ENCODE data around the gene DNAI2. TPM values are rescaled to one million over a fixed set of nuclear protein-coding genes. Genes with fewer than 3 reads are reported as not detected.

DNAI2 gene
- total RNA-seq, 1 donor from 2014 or later: 6.2 TPM

- peaks cover 55% of the 10 kb centered on the region for H3K27me3 ChIP-seq (ENCODE audit: low read depth)
- peaks cover 6% of the 10 kb centered on the region for H3K4me1 ChIP-seq
- intact Hi-C loops (cut with DNase I): no loop called here
- H3K9me3 ChIP-seq: no peaks in the 10 kb centered on the region
- DNase-seq: no peak
- H3K27ac ChIP-seq: no peak overlapping the region
- no peak for ATAC-seq
- H3K4me3 ChIP-seq: no peak overlapping the region
- no peak for TF ChIP-seq CTCF (IDR thresholded peaks at IDR 0.05)
- no peaks in the 10 kb centered on the region for H3K36me3 ChIP-seq
Observed at GRCh38 chr17:74362069-74362405, 88.0 kb downstream of the DNAI2 start.

GRCh38 chr17:74362810-74363498 is 88.9 kb downstream of the DNAI2 start:
- no peak for DNase-seq
- H3K4me3 ChIP-seq: no peak overlapping the region
- no peak for ATAC-seq
- intact Hi-C loops (cut with DNase I): no loop called here
- no peak for TF ChIP-seq CTCF (IDR thresholded peaks at IDR 0.05)
- peaks cover 55% of the 10 kb centered on the region for H3K27me3 ChIP-seq (ENCODE audit: low read depth)
- H3K36me3 ChIP-seq: no peaks in the 10 kb centered on the region
- no peak overlapping the region for H3K27ac ChIP-seq
- H3K4me1 ChIP-seq: peaks cover under 1% of the 10 kb centered on the region
- no peaks in the 10 kb centered on the region for H3K9me3 ChIP-seq

Other genes starting within 250 kb of the DNAI2 start
- 701 TPM for gene RPL38, start 70.6 kb upstream of the DNAI2 start, total RNA-seq
- 7.7 TPM for gene TTYH2, start 60.7 kb upstream of the DNAI2 start, total RNA-seq
- gene KIF19, start 52.0 kb downstream of the DNAI2 start, total RNA-seq: 3.6 TPM
- not detected for gene BTBD17, start 87.6 kb downstream of the DNAI2 start, total RNA-seq
- not detected for gene GPR142, start 93.3 kb downstream of the DNAI2 start, total RNA-seq
- gene GPRC5C, start 157.9 kb downstream of the DNAI2 start, total RNA-seq: 58.2 TPM
- gene CD300A, start 192.4 kb downstream of the DNAI2 start, total RNA-seq: 27.8 TPM

Data from lower lobe of right lung (tissue), 2 donors.